Adipose tissue (tissue), 3 donors: ENCODE measurements around the gene UPK3A. TPM values are rescaled to one million over a fixed set of nuclear protein-coding genes. Genes with fewer than 3 reads are reported as not detected.
"Not testable (repeated sequence)": the region's sequence is repeated elsewhere in the genome, so short reads cannot be mapped to it uniquely, and the experiment has no call there.

Experiments
- H3K27ac ChIP-seq: one replicate; pipeline ENCODE4 v1.5.1; 2013; ENCODE audit warnings: low read depth, low read length
- WGBS, 3 donors: extraction: QIAGEN DNeasy Blood & Tissue Kit; methylation state at CpG; one replicate each; pipeline ENCODE4 v1.1.7; 2013; 5-methylcytosine and 5-hydroxymethylcytosine counted together
- polyA plus RNA-seq, 3 donors: library from polyadenylated mRNA; stranded (reverse); fragments of 200-250 nt; gene quantifications; one replicate each; pipeline ENCODE4 v1.2.3, GENCODE V29; 2013
- donor health status: healthy with polysubstance abuse.
- donor health status: Bipolar disorder and iron deficiency.
- donor health status: healthy.

UPK3A gene
- polyA plus RNA-seq, 3 donors: not detected

DNA sequence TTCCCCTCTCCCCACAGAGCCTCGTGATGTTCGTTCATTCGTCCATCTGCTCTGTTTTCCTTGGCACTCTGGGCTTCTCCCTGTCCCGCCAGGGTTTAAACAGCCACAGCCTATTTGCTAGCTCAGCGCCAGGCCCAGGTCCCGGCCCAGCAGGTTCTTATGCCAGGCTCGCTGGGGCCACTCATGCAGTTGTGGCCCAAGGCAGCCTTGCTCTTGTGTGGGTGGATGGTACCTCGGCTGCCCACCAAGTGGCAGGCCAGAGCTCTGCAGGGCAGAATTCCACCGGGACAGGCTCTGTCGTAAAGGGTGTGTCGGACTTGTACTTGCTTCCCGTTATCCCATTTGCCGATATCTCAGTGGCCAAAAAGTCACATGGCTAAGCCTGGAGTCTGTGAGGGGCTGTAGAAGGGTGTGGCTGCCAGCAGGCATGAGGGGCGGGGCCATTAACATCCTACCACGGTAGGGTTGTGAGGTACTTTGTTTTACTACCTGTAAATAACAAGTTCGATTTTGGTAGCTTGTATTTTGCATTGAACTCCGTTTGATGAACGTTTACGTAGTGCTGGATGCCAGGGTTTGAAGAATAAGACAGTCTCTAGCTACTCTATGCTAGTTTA is 32.9 kb downstream of the UPK3A start:
- 56 to 62% (median 58%) methylated on average over 19 of the region's 19 CpGs for whole genome bisulfite sequencing, 3 donors
- no peak overlapping the region for H3K27ac ChIP-seq

GRCh38 chr22:45318168-45318557 is 33.4 kb downstream of the UPK3A start:
- no peak overlapping the region for H3K27ac ChIP-seq
- WGBS, 3 donors: 6 to 27% (median 10%) methylated on average over 8 of the region's 8 CpGs

GRCh38 chr22:45318558-45319323 is 34.0 kb downstream of the UPK3A start:
- whole genome bisulfite sequencing, 3 donors: 54 to 84% (median 56%) methylated on average over 12 of the region's 12 CpGs
- no peak overlapping the region for H3K27ac ChIP-seq

GRCh38 chr22:45319324-45319685 is 34.6 kb downstream of the UPK3A start:
- WGBS, 3 donors: 58 to 64% (median 62%) methylated on average over 5 of the region's 5 CpGs
- H3K27ac ChIP-seq: no peak overlapping the region

GRCh38 chr22:45320357-45320976 is 35.7 kb downstream of the UPK3A start:
- H3K27ac ChIP-seq: no peak overlapping the region
- 83 to 89% (median 89%) methylated on average over 9 of the region's 9 CpGs for WGBS, 3 donors

DNA sequence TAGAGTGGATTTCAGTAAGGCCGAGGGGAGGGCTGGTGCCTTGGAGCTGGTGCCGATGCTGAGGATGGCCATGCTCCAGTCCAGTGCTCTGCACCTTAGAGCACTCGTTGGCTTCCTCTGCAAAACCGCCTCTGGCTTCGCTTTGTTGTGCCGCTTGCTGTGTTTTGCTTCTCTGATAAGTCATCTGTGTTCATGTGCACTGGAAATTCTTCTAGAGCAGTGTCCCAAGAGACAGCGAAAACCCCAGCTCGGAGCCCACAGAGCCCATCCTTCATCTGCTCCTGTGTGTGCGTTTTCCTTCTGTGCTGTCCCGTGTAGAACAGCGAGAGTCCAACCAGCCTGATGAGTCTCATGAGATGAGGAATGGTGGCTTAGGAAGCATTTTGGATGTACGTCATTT is 37.1 kb downstream of the UPK3A start:
- 88 to 93% (median 88%) methylated on average over 12 of the region's 12 CpGs for WGBS, 3 donors
- no peak overlapping the region for H3K27ac ChIP-seq

- H3K27ac ChIP-seq: no peak overlapping the region
- WGBS, 3 donors: 84 to 94% (median 88%) methylated on average over 24 of the region's 24 CpGs
These were observed 38.2 kb downstream of the UPK3A start for GRCh38 chr22:45322873-45323525.

DNA sequence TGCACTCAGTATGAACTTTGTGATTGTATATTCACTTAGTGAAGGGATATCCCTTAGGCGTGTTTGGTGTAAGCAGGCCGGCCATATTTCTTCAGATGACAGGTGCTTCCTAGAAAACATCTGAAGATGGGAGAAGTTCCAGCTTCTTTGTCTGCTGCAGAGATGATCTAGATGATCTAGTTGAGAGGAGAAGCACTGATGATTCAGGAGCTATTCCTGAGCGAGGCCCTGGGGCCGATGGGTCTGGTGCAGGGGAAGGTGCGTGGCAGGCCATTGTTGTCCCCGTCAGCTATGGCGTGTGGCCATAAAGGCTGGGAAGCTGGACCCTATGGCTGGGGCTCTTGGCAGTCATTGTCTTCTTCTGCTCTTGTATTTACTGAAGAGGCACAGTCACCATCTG is 38.9 kb downstream of the UPK3A start:
- WGBS, 3 donors: 81 to 92% (median 90%) methylated on average over 7 of the region's 7 CpGs

DNA sequence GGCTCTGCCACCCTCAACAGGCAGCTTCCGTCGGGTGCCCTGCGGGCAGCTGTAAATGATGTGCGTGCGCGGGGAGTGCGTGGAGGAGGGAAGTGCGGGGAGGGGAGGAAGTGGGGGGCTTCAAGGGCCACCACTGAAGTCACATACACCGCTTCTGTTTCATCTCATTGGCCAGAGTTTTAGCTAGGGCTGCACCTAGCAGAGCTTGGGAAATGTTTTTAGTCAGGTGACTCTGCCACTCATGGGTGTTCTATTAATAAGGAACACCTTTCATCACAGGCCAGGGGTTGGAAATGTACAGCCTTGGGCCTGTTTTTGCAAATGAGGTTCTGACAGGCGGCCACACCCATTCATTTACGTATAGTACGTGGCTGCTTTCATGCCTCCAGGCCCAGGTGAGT is 39.6 kb downstream of the UPK3A start:
- no peak overlapping the region for H3K27ac ChIP-seq
- 95 to 97% (median 96%) methylated on average over 12 of the region's 12 CpGs for whole genome bisulfite sequencing, 3 donors

More for the DNA sequence above, 38.9 kb downstream of the UPK3A start:
- H3K27ac ChIP-seq: no peak overlapping the region

- H3K27ac ChIP-seq: not testable (repeated sequence)
These were observed 43.5 kb downstream of the UPK3A start for GRCh38 chr22:45328261-45328660.

DNA sequence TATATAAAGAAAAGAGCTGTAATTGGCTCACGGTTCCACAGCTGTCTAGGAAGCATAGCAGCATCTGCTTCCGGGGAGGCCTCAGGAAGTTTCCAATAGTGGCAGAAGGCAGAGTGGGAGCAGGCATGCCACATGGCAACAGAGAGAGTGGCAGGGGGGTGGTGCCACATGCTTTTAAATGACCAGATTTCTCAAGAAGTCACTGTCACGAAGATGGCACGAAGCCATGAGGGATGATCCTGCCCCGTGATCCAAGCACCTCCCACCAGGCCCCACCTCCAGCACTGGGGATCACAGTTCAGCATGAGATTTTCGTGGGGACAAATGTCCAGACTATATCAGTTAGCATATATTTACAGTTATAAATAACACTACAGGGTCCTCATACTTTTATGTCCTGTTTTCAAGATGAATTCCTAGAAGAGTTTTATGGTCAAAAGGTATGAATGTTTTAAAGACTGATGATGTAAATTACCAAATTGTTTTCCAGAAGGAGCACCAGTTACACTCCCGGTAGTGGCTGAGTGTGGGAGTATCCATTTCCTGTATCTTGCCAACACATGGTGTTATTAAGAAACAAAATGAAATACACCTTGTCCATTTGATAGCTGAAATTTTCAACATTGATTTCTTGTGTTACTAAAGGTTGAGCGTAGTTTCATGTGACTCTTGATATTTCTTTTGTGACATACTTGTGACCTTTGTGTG is 44.2 kb downstream of the UPK3A start:
- H3K27ac ChIP-seq: no peak overlapping the region
- whole genome bisulfite sequencing, 3 donors: 55 to 77% (median 65%) methylated on average over 8 of the region's 8 CpGs

More at GRCh38 chr22:45328261-45328660, 43.5 kb downstream of the UPK3A start:
- 87 to 90% (median 89%) methylated on average over 7 of the region's 8 CpGs for WGBS, 3 donors

- 79 to 90% (median 79%) methylated on average over 12 of the region's 12 CpGs for WGBS, 3 donors
- no peak overlapping the region for H3K27ac ChIP-seq
These were observed 44.8 kb downstream of the UPK3A start for GRCh38 chr22:45329530-45329936.

DNA sequence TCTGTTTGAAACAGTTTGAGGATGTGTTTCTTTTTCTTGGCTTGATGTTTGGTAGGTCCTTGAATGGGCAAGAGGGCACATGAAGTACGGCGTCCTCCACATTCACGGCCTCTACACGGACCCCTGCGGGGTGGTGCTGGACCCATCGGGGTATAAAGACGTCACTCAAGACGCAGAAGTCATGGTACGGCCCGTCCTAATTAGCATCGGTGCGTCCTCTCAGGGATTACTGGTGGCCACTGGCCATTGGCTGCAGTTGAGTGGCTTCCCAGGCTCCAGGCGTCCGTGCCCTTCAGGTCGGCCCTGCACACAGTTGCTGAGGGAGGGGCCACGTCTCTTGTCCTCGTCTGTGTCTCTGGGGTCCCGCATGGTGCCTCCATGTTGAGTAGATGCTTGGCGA is 45.8 kb downstream of the UPK3A start:
- no peak overlapping the region for H3K27ac ChIP-seq
- WGBS, 3 donors: 94 to 95% (median 95%) methylated on average over 19 of the region's 19 CpGs

DNA sequence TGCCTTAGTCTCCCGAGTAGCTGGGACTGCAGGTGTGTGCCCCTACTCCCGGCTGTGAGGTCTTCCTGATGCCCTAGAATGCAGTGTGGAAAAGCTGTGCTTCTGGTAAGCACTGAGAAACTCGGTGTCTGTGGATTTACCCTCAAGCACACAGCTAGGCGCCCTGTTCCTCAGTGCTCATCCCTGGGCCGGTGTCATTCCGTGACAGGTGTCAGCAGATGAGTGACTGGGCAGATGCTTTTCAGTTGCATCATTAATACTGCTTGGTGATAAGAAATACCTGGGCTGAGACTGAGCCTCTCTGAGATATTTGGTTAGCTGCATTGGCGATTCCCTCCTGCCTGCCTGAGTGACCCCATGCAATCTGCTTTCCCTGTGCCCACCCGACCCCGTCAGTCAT is 46.7 kb downstream of the UPK3A start:
- WGBS, 3 donors: 91 to 96% (median 96%) methylated on average over 9 of the region's 9 CpGs
- no peak overlapping the region for H3K27ac ChIP-seq

GRCh38 chr22:45332001-45332400 is 47.3 kb downstream of the UPK3A start:
- 93 to 98% (median 96%) methylated on average over 7 of the region's 7 CpGs for whole genome bisulfite sequencing, 3 donors

GRCh38 chr22:45334068-45334467 is 49.3 kb downstream of the UPK3A start:
- WGBS, 3 donors: 53 to 73% (median 63%) methylated on average over 5 of the region's 5 CpGs
- no peak overlapping the region for H3K27ac ChIP-seq

More at GRCh38 chr22:45332001-45332400, 47.3 kb downstream of the UPK3A start:
- no peak overlapping the region for H3K27ac ChIP-seq

- 92 to 94% (median 93%) methylated on average over 9 of the region's 9 CpGs for WGBS, 3 donors
- H3K27ac ChIP-seq: no peak overlapping the region
These were observed 49.8 kb downstream of the UPK3A start for GRCh38 chr22:45334528-45334927.

DNA sequence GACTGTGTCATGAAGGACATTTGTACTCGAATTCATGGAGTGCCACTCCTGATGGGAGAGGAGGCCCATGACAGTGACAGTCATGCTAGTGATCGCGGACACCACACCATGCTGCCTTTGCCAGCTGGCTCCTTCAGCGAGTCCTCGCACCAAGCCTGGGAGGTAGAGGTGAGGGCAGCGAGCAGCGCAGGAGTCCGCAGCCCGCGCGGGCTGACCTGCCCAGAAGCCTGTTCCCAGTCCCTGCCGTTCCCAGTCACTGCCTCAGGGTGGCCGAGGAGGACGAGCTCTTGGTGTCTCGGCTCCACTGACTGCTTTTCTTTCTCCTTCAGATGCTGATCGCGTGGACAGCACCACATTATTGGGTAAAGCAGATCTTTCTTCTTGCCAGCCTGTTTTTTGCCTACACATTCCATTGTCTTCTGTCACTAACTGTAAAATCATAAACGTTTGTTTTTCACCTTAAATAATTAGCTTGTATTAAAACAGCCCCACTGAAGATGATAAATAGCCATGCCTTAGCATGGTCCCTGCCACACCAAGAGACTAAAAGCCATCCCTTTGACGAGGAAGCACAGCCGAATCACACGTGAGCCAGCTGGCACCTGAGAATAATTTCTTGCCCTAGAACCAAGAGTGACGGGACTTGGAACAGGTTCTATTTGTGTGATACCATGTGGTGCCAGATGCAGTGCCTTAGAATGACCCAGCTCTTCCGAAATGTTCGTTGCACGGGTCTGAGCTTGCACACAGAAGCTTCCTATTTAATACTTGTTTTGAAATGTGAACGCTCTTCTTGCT is 50.5 kb downstream of the UPK3A start:
- H3K27ac ChIP-seq: no peak overlapping the region
- 68 to 77% (median 75%) methylated on average over 26 of the region's 26 CpGs for WGBS, 3 donors
